Memory B cell (primary cell): Measurements from ENCODE around the gene SLC9A9.

ENCODE experiments used
- ATAC-seq: fragments of 150-1000 bp; cut with Tn5 transposase; 2 replicates; pipeline ENCODE4 v1.10.0; 2021; ENCODE audit warnings: low read depth, mild to moderate bottlenecking, moderate library complexity
- DNase-seq, 2 donors: peaks; one replicate each; pipeline ENCODE4 v3.0.0; 2022; ENCODE audit warnings: low spot score in 2 of 2
- H3K27ac Mint-ChIP-seq: one replicate; pipeline ENCODE4 v1.8.0; 2022; ENCODE audit warnings: mild to moderate bottlenecking, moderate library complexity, mixed read lengths
- H3K27me3 Mint-ChIP-seq: one replicate; pipeline ENCODE4 v1.8.0; 2022; ENCODE audit warnings: mixed read lengths
- H3K36me3 Mint-ChIP-seq: one replicate; pipeline ENCODE4 v1.8.0; 2022; ENCODE audit warnings: mild to moderate bottlenecking, mixed read lengths
- H3K4me1 Mint-ChIP-seq: one replicate; pipeline ENCODE4 v1.8.0; 2022; ENCODE audit warnings: mixed read lengths
- H3K4me3 Mint-ChIP-seq: one replicate; pipeline ENCODE4 v1.8.0; 2022; ENCODE audit warnings: mild to moderate bottlenecking, moderate library complexity, mixed read lengths
- H3K9me3 Mint-ChIP-seq: one replicate; pipeline ENCODE4 v1.8.0; 2022; ENCODE audit warnings: mixed read lengths

Gene SLC9A9

DNA sequence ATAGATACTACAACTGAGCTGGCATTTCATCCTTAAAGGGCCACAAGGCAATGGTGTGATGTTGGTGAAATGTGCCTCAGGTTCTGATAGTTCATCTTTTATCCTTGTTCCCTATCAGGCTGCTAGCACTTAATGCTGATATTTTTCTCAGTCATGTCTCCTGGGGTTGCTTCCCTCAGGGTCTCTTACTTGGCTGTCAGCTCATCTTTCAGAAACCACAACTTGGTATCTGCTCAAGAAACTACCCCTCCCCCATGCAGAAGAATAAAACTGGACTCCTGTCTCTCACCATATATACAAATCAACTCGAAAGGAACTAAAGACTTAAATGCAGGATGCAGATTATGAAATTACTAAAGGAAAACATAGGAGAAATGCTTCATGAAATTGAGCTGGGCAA, 420.6 kb downstream of the SLC9A9 start:
- ATAC-seq = no peak
- H3K27ac Mint-ChIP-seq = no peak overlapping the region
- H3K27me3 Mint-ChIP-seq = no peaks in the 10 kb centered on the region
- DNase-seq = no peak
- H3K36me3 Mint-ChIP-seq = no peaks in the 10 kb centered on the region
- H3K4me3 Mint-ChIP-seq = no peak overlapping the region
- peaks cover 29% of the 10 kb centered on the region for H3K4me1 Mint-ChIP-seq
- H3K9me3 Mint-ChIP-seq = no peaks in the 10 kb centered on the region

DNA sequence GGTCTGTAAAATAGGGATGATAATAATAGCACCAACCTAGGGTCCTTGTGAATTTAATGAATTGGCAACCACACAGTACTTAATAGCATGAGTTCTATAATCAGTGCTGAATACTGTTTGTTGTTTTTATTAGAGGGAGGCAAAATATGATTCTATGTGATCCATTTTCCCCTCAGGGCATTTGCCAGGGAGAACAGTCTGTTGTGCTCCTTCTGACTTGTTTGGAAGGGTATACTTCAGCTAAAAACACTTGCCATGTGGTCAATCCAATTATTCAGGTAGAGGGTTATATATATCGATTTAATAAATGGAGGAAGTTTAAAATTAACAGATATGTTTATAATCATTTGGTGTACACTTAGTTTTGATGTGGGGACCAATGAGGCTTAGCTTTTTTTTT, 423.4 kb downstream of the SLC9A9 start:
- H3K36me3 Mint-ChIP-seq = no peaks in the 10 kb centered on the region
- H3K27ac Mint-ChIP-seq = peak overlapping the region; percentile 64
- peaks cover 28% of the 10 kb centered on the region for H3K4me1 Mint-ChIP-seq
- ATAC-seq = no peak
- H3K4me3 Mint-ChIP-seq = no peak overlapping the region
- no peaks in the 10 kb centered on the region for H3K9me3 Mint-ChIP-seq
- no peak for DNase-seq
- no peaks in the 10 kb centered on the region for H3K27me3 Mint-ChIP-seq

DNA sequence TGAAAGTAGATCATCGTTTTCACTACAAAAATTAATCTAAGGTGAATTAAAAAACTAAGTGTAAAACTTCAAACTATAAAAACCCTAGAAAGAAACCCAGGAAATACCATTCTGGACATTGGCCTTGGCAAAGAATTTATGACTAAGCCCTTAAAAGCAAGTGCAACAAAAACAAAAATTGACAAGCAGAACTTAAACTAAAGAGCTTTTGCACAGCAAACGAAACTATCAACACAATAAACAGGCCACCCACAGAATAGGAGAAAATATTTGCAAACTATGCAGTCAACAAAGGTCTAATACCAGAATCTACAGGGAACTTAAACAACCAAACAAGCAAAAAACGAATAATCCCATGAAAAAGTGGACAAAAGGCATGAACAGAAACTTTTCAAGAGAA, 426.7 kb downstream of the SLC9A9 start:
- Mint-ChIP-seq H3K27ac (no peak overlapping the region), H3K27me3 (no peaks in the 10 kb centered on the region), H3K36me3 (peaks cover 3% of the 10 kb centered on the region), H3K9me3 (peaks cover 1% of the 10 kb centered on the region), H3K4me1 (peaks cover 9% of the 10 kb centered on the region), H3K4me3 (no peak overlapping the region)
- no peak for DNase-seq
- ATAC-seq = no peak

DNA sequence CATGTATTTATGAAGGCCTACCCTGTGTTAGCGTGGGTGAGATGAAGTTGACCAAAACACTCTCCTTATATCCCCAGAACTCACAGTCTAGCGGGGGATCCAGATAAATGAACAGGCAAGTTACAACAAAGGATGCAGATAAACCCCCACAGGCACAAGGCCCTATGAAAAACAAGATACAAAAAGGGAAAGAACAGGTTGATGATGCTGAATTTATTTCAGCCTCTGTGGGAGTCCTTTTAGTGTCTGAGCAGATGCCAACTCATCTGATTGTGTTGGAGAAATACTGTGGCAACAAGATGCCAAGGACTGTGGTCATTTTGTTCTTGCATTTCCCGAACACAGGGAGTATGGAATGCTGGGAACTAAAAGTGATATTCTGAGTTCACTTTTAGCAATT, 428.7 kb downstream of the SLC9A9 start:
- no peak for ATAC-seq

DNA sequence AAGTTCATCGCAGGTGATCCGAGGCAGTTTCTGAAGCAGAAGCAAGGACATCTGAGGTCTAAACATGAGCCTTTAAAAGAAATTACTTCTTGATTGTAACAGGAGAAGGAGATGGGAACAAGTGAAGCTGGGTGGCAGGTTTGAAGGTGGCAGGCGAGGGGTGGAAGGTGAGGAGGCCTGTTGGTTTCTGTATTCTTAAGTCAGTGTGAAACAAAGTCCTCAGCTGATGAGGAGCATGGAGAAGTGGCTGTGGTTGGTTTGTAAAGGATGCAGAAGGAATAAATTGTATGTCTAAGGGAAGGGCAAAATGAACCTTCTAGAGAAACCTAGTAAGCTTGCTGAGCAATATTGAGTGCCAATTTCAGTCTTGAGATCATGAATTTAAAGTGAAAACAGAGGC, 429.9 kb downstream of the SLC9A9 start:
- ATAC-seq = no peak
- no peak for DNase-seq
- Mint-ChIP-seq H3K9me3 (peaks cover 4% of the 10 kb centered on the region), H3K4me1 (peaks cover 17% of the 10 kb centered on the region), H3K27me3 (no peaks in the 10 kb centered on the region), H3K36me3 (peaks cover 5% of the 10 kb centered on the region), H3K4me3 (no peak overlapping the region), H3K27ac (no peak overlapping the region)

More for the DNA sequence above, 428.7 kb downstream of the SLC9A9 start:
- DNase-seq = no peak
- peaks cover 5% of the 10 kb centered on the region for H3K36me3 Mint-ChIP-seq
- H3K4me3 Mint-ChIP-seq = no peak overlapping the region
- no peak overlapping the region for H3K27ac Mint-ChIP-seq
- peaks cover 4% of the 10 kb centered on the region for H3K9me3 Mint-ChIP-seq
- H3K4me1 Mint-ChIP-seq = peaks cover 15% of the 10 kb centered on the region
- no peaks in the 10 kb centered on the region for H3K27me3 Mint-ChIP-seq

DNA sequence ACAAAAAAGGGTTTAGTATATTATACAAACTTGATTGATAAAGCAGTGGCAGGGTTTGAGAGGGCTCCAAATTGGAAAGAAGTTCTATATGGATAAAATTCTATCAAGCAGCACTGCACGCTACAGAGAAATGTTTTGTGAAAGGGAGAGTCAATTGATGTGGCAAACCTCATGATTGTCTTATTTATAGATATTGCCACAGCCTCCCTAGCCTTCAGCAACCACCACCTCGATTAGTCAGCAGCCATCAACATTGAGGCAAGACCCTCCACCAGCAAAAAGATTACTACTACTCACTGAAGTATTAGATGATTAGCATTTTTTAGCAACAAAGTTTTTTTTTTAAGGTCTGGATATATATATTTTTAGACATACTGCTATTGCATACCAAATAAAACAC, 432.0 kb downstream of the SLC9A9 start:
- no peak overlapping the region for H3K27ac Mint-ChIP-seq
- H3K9me3 Mint-ChIP-seq = peaks cover 4% of the 10 kb centered on the region

DNA sequence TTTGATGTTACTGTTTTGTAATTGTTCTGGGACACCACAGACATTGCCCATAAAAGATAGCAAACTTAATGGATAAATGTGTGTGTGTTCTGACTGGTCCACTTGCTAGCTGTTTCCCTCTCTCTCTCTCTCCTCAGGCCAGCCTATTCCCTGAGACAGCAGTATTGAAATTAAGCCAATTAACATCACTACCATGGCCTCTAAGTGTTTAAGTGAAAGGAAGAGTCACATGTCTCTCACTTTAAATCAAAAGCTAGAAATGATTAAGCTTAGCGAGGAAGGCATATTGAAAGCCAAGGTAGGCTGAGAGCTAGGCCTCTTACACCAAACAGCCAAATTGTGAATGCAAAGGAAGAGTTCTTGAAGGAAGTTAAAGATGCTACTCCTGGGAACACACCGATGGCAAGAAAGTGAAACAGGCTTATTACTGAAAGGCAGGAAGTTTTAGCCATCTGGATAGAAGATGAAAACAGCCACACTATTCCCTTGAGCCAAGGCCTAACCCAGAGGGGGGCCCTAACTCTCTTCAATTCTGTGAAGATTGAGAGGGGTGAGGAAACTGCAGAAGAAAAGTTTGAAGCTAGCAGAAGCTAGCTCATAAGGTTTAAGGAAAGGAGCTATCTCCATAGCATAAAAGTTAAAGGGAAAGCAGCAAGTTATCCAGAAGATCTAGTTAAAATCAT, 433.6 kb downstream of the SLC9A9 start:
- Mint-ChIP-seq H3K36me3 (peaks cover 5% of the 10 kb centered on the region), H3K4me1 (peaks cover 29% of the 10 kb centered on the region), H3K4me3 (no peak overlapping the region), H3K27me3 (no peaks in the 10 kb centered on the region), H3K27ac (no peak overlapping the region), H3K9me3 (peaks cover 4% of the 10 kb centered on the region)
- ATAC-seq = no peak
- no peak for DNase-seq

More for the DNA sequence above, 432.0 kb downstream of the SLC9A9 start:
- H3K27me3 Mint-ChIP-seq = no peaks in the 10 kb centered on the region
- H3K36me3 Mint-ChIP-seq = peaks cover 5% of the 10 kb centered on the region
- ATAC-seq = no peak
- no peak overlapping the region for H3K4me3 Mint-ChIP-seq
- H3K4me1 Mint-ChIP-seq = peaks cover 29% of the 10 kb centered on the region
- DNase-seq = no peak

DNA sequence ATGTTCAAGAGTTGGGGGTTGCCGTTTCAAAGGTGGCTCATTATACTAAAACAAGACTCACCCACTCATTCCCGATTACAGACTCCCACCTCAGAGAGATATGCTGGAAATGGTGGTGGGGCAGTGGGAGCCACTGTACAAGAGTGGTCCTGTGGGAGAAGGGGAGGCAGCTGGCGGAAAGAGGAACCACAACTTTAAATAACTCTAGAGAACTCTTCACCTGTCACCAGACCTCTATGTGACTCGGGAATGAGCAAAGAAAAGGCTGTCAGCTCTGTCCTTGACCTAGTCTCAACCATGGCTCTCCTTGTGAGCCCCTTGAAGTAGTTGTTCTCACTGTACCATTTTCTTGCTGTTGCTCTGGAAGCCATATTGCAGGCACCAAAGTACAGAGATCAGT, 434.9 kb downstream of the SLC9A9 start:
- H3K36me3 Mint-ChIP-seq = peaks cover 5% of the 10 kb centered on the region
- H3K9me3 Mint-ChIP-seq = peaks cover 4% of the 10 kb centered on the region
- H3K27me3 Mint-ChIP-seq = no peaks in the 10 kb centered on the region
- H3K4me3 Mint-ChIP-seq = no peak overlapping the region
- no peak for DNase-seq
- peaks cover 29% of the 10 kb centered on the region for H3K4me1 Mint-ChIP-seq
- no peak for ATAC-seq
- no peak overlapping the region for H3K27ac Mint-ChIP-seq

DNA sequence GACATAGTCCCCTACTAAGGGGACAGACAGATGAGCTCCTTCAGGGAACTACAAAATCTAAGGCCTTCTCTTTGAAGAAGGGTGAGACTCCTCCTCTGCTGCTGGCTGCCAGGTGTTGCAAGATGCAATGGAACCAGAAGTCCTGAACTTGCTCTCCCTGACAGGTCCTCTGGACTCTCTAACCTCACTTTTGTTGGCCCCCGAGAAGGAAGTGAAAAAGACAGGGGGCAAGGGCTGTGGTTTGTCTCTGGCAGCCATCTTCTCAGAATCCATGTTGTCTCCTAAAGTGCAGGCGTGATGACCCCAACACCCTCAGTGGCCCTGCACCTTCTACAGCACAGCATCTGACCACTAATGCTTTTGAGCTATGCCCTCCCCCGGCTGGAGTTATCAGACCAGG, 436.2 kb downstream of the SLC9A9 start:
- no peak for DNase-seq
- Mint-ChIP-seq H3K4me3 (no peak overlapping the region), H3K9me3 (peaks cover 4% of the 10 kb centered on the region), H3K4me1 (peaks cover 29% of the 10 kb centered on the region), H3K27ac (no peak overlapping the region), H3K27me3 (no peaks in the 10 kb centered on the region), H3K36me3 (peaks cover 5% of the 10 kb centered on the region)
- ATAC-seq = peak; percentile 24

DNA sequence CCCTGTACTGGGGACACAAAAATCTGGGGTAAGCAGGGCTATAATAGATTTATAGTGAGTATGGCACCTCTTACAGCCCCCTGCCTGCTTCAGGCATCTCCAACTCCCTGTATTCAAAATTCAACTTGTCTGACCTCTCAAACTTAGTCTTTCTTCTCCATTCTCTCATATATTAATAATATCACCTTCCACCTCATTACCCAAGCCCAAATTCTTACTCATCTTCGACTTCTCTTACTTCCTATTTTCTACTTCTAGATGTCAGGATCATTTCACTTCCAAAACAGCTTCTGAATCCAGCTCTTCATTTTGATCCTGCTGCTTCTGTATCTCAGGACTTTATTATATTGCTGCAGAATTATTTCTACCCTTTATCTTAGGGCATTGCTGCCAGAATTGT, 438.0 kb downstream of the SLC9A9 start:
- H3K27me3 Mint-ChIP-seq = no peaks in the 10 kb centered on the region
- H3K27ac Mint-ChIP-seq = no peak overlapping the region
- no peaks in the 10 kb centered on the region for H3K9me3 Mint-ChIP-seq
- peaks cover 26% of the 10 kb centered on the region for H3K4me1 Mint-ChIP-seq
- H3K4me3 Mint-ChIP-seq = no peak overlapping the region
- no peak for ATAC-seq
- no peaks in the 10 kb centered on the region for H3K36me3 Mint-ChIP-seq
- no peak for DNase-seq

DNA sequence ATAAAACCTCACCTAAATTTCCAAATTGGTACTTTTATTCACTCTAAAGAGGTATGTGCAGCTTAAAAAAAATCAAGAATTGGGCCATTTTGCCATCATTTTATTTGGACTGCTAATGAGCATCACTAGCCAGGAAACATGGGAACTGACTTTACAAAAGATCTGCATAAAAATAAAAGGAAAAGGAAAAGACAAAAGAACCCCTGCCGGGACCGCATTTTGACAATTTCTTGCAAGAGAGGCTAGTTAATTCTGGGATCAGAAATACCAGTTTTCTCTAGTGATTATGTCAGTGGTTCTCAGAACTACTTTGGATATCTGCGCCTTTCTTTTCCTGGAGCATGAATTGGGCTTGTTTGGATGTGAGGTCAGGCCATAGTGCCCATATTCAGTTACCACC, 439.5 kb downstream of the SLC9A9 start:
- H3K4me1 Mint-ChIP-seq = peaks cover 16% of the 10 kb centered on the region
- peaks cover 3% of the 10 kb centered on the region for H3K36me3 Mint-ChIP-seq
- DNase-seq (no peak), ATAC-seq (no peak)
- H3K4me3 Mint-ChIP-seq = no peak overlapping the region
- H3K9me3 Mint-ChIP-seq = peaks cover 1% of the 10 kb centered on the region
- no peaks in the 10 kb centered on the region for H3K27me3 Mint-ChIP-seq
- H3K27ac Mint-ChIP-seq = no peak overlapping the region

DNA sequence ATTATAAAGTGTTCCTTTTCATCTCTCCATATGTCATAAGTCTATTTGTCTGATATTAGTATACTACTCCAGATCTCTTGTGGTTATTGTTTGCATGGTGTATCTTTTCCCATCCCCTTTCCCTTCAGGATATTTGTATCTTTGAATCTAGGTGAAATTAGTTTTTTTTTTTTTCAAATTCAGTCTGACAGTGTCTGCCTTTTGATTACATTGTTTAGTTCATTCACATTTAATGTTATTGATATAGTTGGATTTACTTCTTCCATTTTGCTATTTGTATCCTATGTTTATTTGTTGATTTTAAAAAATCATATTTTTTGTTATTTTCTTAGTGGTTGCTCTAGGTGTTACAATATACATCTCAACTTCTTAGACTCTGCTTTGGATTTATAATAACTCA, 445.7 kb downstream of the SLC9A9 start:
- Mint-ChIP-seq H3K9me3 (peaks cover 3% of the 10 kb centered on the region), H3K4me1 (no peaks in the 10 kb centered on the region), H3K36me3 (peaks cover 5% of the 10 kb centered on the region), H3K4me3 (no peak overlapping the region), H3K27ac (no peak overlapping the region), H3K27me3 (no peaks in the 10 kb centered on the region)
- DNase-seq = no peak
- ATAC-seq = no peak

DNA sequence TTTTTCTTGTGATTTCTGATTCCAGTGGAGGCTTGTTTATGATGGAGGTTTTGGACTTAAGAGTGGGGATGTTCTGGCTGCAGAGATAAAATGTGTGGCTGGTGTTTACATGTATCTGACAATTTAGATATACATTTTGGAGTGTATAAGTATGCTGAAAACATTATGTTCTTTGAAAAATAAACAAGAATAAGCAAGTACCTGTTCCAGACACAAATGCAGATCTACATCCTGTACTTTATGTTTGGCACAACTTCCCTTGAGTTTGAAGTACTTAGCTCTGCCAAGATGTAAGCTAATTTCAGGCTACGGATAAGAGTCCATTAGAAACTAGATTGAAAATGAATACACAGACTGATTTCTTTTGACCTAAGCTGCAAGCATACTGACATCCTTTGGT, 451.5 kb downstream of the SLC9A9 start:
- DNase-seq (no peak), ATAC-seq (no peak)
- Mint-ChIP-seq H3K36me3 (peaks cover 13% of the 10 kb centered on the region), H3K9me3 (peaks cover 1% of the 10 kb centered on the region), H3K4me3 (no peak overlapping the region), H3K27ac (no peak overlapping the region), H3K4me1 (no peaks in the 10 kb centered on the region), H3K27me3 (no peaks in the 10 kb centered on the region)

DNA sequence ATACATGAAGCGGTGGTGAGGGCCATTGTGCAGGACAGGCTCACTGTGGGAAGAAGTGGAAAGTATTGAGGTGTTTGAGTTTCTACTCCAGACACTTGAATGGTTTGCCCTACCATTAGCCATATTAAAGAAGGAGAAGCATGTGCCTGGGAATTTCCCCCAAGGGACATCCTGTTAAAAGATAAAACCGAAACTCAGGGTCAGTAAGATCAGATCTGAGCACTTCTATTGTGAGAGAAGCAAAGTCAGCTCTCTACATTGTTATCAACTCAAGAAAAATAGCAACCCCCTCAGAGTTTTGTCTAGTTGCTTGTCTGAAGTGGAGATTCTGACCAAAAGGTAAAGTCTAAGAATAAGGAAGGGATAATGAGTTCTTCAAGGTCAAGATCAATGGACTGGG, 458.9 kb downstream of the SLC9A9 start:
- H3K27ac Mint-ChIP-seq = no peak overlapping the region

DNA sequence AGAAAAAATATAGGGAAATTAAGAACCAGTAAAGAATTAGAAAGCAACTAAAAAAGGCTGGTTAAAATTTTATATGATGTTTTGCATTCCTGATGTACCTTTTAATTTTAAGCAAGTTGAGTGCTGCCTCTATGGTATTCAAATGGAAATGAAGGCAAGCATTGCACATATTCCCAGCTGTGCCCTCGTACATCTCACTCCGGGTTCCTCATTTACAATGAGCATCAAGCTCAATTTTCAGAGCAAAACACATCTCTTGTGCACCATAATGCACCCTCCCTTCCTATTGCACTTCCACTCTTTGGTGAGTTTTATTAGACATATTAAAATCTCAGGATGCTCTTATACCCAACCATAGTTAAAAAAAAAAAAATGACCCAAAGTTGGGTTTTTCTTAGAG, 460.8 kb downstream of the SLC9A9 start:
- peaks cover 1% of the 10 kb centered on the region for H3K9me3 Mint-ChIP-seq
- peaks cover 7% of the 10 kb centered on the region for H3K36me3 Mint-ChIP-seq
- H3K27me3 Mint-ChIP-seq = no peaks in the 10 kb centered on the region
- no peaks in the 10 kb centered on the region for H3K4me1 Mint-ChIP-seq
- no peak overlapping the region for H3K4me3 Mint-ChIP-seq
- ATAC-seq = no peak
- no peak overlapping the region for H3K27ac Mint-ChIP-seq
- DNase-seq = no peak

More for the DNA sequence above, 458.9 kb downstream of the SLC9A9 start:
- Mint-ChIP-seq H3K27me3 (no peaks in the 10 kb centered on the region), H3K4me3 (no peak overlapping the region), H3K9me3 (peaks cover 3% of the 10 kb centered on the region), H3K36me3 (peaks cover 11% of the 10 kb centered on the region), H3K4me1 (no peaks in the 10 kb centered on the region)
- DNase-seq (no peak), ATAC-seq (no peak)
